Natural killer cell (primary cell): ENCODE data around the gene NCF4. TPM values are rescaled to one million over a fixed set of nuclear protein-coding genes. Genes with fewer than 3 reads are reported as not detected.
A peak's percentile ranks its signal among the peaks of the same experiment; 100 is the strongest.

ENCODE experiments used
- ATAC-seq, 3 donors: fragments of 150-1000 bp in 2 of 3; fragments of 200-7000 bp in 1 of 3; cut with Tn5 transposase; 1 replicate in 1 of 3; 2 replicates in 2 of 3; pipeline ENCODE4 v1.10.0; 2021; ENCODE audit warnings: mild to moderate bottlenecking in 2 of 3, moderate library complexity in 2 of 3
- DNase-seq, 2 donors: peaks; one replicate each; pipeline versions ENCODE4 v3.0.0 to v3.0.0-alpha.2; 2013 to 2021; ENCODE audit warnings: mixed read lengths in 1 of 2
- H3K27ac ChIP-seq: one replicate; pipeline ENCODE4 v1.5.1; 2013; ENCODE audit warnings: mild to moderate bottlenecking, low read length
- H3K27me3 ChIP-seq: one replicate; pipeline ENCODE4 v1.6.1; 2013; ENCODE audit warnings: low read length; ENCODE audit not compliant: control insufficient read depth, insufficient read depth
- H3K36me3 ChIP-seq: one replicate; pipeline ENCODE4 v1.6.1; 2013; ENCODE audit warnings: low read length; ENCODE audit not compliant: control insufficient read depth, insufficient read depth
- H3K4me1 ChIP-seq: one replicate; pipeline ENCODE4 v1.6.1; 2013; ENCODE audit warnings: low read length; ENCODE audit not compliant: control insufficient read depth, insufficient read depth
- H3K4me3 ChIP-seq: one replicate; pipeline ENCODE4 v1.5.1; 2013; ENCODE audit warnings: low read length
- H3K9me3 ChIP-seq: one replicate; pipeline ENCODE4 v1.6.1; 2013; ENCODE audit warnings: low read length; ENCODE audit not compliant: control insufficient read depth, insufficient read depth
- H3K27ac Mint-ChIP-seq, 2 donors: one replicate each; pipeline ENCODE4 v1.8.0; 2022; ENCODE audit warnings: mild to moderate bottlenecking in 2 of 2, mixed read lengths in 2 of 2, moderate library complexity in 1 of 2
- H3K27me3 Mint-ChIP-seq, 2 donors: one replicate each; pipeline ENCODE4 v1.8.0; 2022; ENCODE audit warnings: low read depth in 2 of 2, mixed read lengths in 2 of 2
- H3K36me3 Mint-ChIP-seq: one replicate; pipeline ENCODE4 v1.8.0; 2022; ENCODE audit warnings: mixed read lengths
- H3K4me1 Mint-ChIP-seq, 2 donors: one replicate each; pipeline ENCODE4 v1.8.0; 2022; ENCODE audit warnings: mixed read lengths in 2 of 2
- H3K4me3 Mint-ChIP-seq: one replicate; pipeline ENCODE4 v1.8.0; 2022; ENCODE audit warnings: mild to moderate bottlenecking, moderate library complexity, mixed read lengths
- H3K9me3 Mint-ChIP-seq, 2 donors: one replicate each; pipeline ENCODE4 v1.8.0; 2022; ENCODE audit warnings: mixed read lengths in 2 of 2
- WGBS: methylation state at CpG from one replicate; pipeline ENCODE4 v1.1.7; 2013; ENCODE audit warnings: missing lambda C conversion rate; ENCODE audit not compliant: insufficient coverage; 5-methylcytosine and 5-hydroxymethylcytosine counted together
- intact Hi-C: fragments of 100-400 bp; cut with micrococcal nuclease; formaldehyde crosslinking; loops from one replicate; pipeline ENCODE4 v1.14.2; 2022
- total RNA-seq, 4 donors: library from RNA; stranded (reverse); fragments of 120-200 nt in 1 of 4; gene quantifications; one replicate each; pipeline versions ENCODE4 v1.2.3 to v1.2.4, GENCODE V29; 2013 to 2022
- TF ChIP-seq, protein P1 (sequence below): fragments of 200-600 bp; IDR thresholded peaks from one replicate; pipeline ENCODE4 v1.8.0; 2022; ENCODE audit warnings: antibody characterized with exemption

Gene NCF4
- total RNA-seq, 3 donors from 2014 or later (not counting 1 experiment from before 2014, with no cell fraction given), result 2.6 to 33.2 (median 3.1) TPM

GRCh38 chr22:36850056-36850455, 10.8 kb upstream of the NCF4 start:
- TF ChIP-seq, protein P1, sequence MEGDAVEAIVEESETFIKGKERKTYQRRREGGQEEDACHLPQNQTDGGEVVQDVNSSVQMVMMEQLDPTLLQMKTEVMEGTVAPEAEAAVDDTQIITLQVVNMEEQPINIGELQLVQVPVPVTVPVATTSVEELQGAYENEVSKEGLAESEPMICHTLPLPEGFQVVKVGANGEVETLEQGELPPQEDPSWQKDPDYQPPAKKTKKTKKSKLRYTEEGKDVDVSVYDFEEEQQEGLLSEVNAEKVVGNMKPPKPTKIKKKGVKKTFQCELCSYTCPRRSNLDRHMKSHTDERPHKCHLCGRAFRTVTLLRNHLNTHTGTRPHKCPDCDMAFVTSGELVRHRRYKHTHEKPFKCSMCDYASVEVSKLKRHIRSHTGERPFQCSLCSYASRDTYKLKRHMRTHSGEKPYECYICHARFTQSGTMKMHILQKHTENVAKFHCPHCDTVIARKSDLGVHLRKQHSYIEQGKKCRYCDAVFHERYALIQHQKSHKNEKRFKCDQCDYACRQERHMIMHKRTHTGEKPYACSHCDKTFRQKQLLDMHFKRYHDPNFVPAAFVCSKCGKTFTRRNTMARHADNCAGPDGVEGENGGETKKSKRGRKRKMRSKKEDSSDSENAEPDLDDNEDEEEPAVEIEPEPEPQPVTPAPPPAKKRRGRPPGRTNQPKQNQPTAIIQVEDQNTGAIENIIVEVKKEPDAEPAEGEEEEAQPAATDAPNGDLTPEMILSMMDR, result no peak
- H3K9me3 ChIP-seq, result no peaks in the 10 kb centered on the region
- H3K9me3 Mint-ChIP-seq, result no peaks in the 10 kb centered on the region
- intact Hi-C loops, result no loop called here
- no peak overlapping the region for H3K4me3 Mint-ChIP-seq
- no peak overlapping the region for H3K27ac ChIP-seq
- peaks cover 2% of the 10 kb centered on the region for H3K27me3 ChIP-seq
- DNase-seq, result no peak
- ATAC-seq, result no peak
- peaks cover 9 to 10% of the 10 kb centered on the region in 2 donors for H3K4me1 Mint-ChIP-seq
- H3K27me3 Mint-ChIP-seq, result peaks cover 15 to 26% of the 10 kb centered on the region in 2 donors
- no peaks in the 10 kb centered on the region for H3K36me3 ChIP-seq
- H3K4me3 ChIP-seq, result no peak overlapping the region
- peaks cover 12% of the 10 kb centered on the region for H3K4me1 ChIP-seq
- WGBS, result 90% methylated on average over 14 of the region's 14 CpGs
- H3K27ac Mint-ChIP-seq, result no peak overlapping the region
- no peaks in the 10 kb centered on the region for H3K36me3 Mint-ChIP-seq

DNA sequence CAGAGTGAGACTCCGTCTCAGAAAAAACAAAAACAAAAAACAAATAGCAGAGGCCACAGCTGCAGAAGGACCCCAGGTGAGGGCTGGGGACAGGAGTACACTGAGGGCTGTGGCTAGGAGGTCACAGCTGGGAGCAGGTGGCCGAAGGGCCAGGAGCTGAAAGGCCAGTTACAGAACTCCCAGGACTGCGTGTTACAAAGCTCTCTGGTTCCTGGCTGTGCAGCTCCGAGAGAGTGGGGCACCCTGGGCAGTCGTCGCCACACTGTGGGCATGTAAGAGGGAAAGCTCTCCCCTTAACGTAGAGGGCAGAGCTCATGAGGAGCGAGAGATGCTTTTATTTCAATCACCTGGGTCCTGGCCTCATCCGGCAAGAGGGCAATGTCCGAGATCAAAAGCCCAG, 10.1 kb upstream of the NCF4 start:
- Mint-ChIP-seq H3K4me3 (no peak overlapping the region), H3K27me3 (peaks cover 9 to 23% of the 10 kb centered on the region in 2 donors), H3K9me3 (no peaks in the 10 kb centered on the region), H3K4me1 (peaks cover 9 to 10% of the 10 kb centered on the region in 2 donors), H3K27ac (no peak overlapping the region), H3K36me3 (no peaks in the 10 kb centered on the region)
- TF ChIP-seq, protein P1, result no peak
- Histone ChIP-seq H3K4me1 (peaks cover 12% of the 10 kb centered on the region), H3K27me3 (peaks cover 2% of the 10 kb centered on the region), H3K9me3 (no peaks in the 10 kb centered on the region), H3K36me3 (no peaks in the 10 kb centered on the region), H3K4me3 (no peak overlapping the region), H3K27ac (no peak overlapping the region)
- WGBS, result 92% methylated on average over 10 of the region's 10 CpGs
- ATAC-seq (no peak), DNase-seq (no peak)
- intact Hi-C loops, result no loop called here

DNA sequence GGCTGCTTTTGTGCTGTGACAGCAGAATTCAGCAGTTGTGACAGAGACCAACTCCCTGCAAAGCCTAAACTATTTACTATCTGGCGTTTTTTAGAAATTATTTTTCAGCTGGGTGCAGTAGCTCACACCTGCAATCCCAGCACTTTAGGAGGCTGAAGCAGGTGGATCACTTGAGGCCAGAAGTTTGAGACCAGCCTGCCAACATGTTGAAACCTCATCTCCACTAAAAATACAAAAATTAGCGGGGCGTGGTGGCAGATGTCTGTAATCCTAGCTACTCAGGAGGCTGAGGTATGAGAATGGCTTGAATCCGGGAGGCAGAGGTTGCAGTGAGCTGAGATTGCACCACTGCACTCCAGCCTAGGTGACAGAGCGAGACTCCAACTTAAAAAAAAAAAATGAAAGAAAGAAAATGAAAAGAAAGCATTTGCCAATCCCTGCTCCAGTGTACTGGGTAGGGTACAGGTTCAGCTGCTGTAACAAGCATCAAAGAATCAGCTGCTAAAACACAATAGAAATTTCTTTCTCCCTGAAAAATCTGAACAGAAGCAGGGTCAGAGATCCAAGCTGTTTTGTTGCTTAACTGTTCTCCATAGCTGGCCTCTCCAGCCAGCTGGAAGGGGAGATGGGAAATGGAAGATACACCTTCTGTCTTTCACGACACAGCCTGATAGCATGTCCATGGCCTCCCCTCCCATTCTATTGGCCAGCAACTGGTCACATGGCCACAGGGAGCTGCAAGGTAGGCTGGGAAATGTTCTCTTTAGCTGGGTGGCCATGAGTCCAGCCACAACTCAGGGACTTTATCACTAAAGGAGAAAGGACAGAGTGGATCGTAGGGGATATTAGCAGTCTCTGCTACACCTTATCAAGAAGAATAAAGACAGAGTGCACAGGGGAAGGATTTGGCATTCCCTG, 8.5 kb upstream of the NCF4 start:
- intact Hi-C loops, result no loop called here
- Histone ChIP-seq H3K36me3 (no peaks in the 10 kb centered on the region), H3K4me1 (peaks cover 20% of the 10 kb centered on the region), H3K9me3 (no peaks in the 10 kb centered on the region), H3K27ac (no peak overlapping the region), H3K27me3 (peaks cover 2% of the 10 kb centered on the region), H3K4me3 (no peak overlapping the region)
- no peaks in the 10 kb centered on the region for H3K9me3 Mint-ChIP-seq
- TF ChIP-seq, protein P1, result no peak
- no peak for ATAC-seq
- peak overlapping the region; percentile 4 for H3K4me3 Mint-ChIP-seq
- 93% methylated on average over 7 of the region's 7 CpGs for WGBS
- H3K27ac Mint-ChIP-seq, result peak overlapping the region; percentile 64 to 87
- no peaks in the 10 kb centered on the region for H3K36me3 Mint-ChIP-seq
- peaks cover 18 to 20% of the 10 kb centered on the region in 2 donors for H3K4me1 Mint-ChIP-seq
- peaks cover 15 to 20% of the 10 kb centered on the region in 2 donors for H3K27me3 Mint-ChIP-seq
- DNase-seq, result no peak
